Mesenteric fat pad (tissue), 1 donor: Measurements from ENCODE around the gene PIF1. TPM values are rescaled to one million over a fixed set of nuclear protein-coding genes. Genes with fewer than 3 reads are reported as not detected.
"Not testable (repeated sequence)": the region's sequence is repeated elsewhere in the genome, so short reads cannot be mapped to it uniquely, and the experiment has no call there.

Experiments
- DNase-seq: peaks from one replicate; pipeline ENCODE4 v3.0.0-alpha.2; 2020; ENCODE audit warnings: low spot score
- total RNA-seq: library from RNA; stranded (reverse); fragmentation: NEBNext Ultra II Directional; extraction: Animal tissue kit (Norgen Biotek cat#: 25700); gene quantifications from one replicate; pipeline ENCODE4 v1.2.1, GENCODE V29; 2021
- donor health status: DM: yes; HTN: yes; CAD: no.

PIF1 gene
- total RNA-seq, 1 donor from 2014 or later = 1.6 TPM

- DNase-seq = no peak
These were observed 22.6 kb upstream of the PIF1 start for GRCh38 chr15:64847876-64848716.

GRCh38 chr15:64847448-64847847 is 22.0 kb upstream of the PIF1 start:
- no peak for DNase-seq

- DNase-seq = no peak
These were observed 21.6 kb upstream of the PIF1 start for GRCh38 chr15:64847016-64847415.

- no peak for DNase-seq
These were observed 20.6 kb upstream of the PIF1 start for GRCh38 chr15:64845831-64846595.

GRCh38 chr15:64845183-64845611 is 19.8 kb upstream of the PIF1 start:
- DNase-seq = no peak

- DNase-seq = no peak
These were observed 19.2 kb upstream of the PIF1 start for GRCh38 chr15:64844576-64845145.

- DNase-seq = no peak
These were observed 18.5 kb upstream of the PIF1 start for GRCh38 chr15:64843991-64844390.

- DNase-seq = no peak
These were observed 17.6 kb upstream of the PIF1 start for GRCh38 chr15:64842986-64843561.

- no peak for DNase-seq
These were observed 16.9 kb upstream of the PIF1 start for GRCh38 chr15:64842096-64842939.

GRCh38 chr15:64841344-64842095 is 16.1 kb upstream of the PIF1 start, which contains the start of gene PLEKHO2:
PLEKHO2 (plus strand) TSS chr15:64841915; CDS start chr15:64842017, 102 bp downstream.
- peak; percentile 98 for DNase-seq

GRCh38 chr15:64841060-64841343 is 15.6 kb upstream of the PIF1 start:
- DNase-seq = no peak

- DNase-seq = no peak
These were observed 12.1 kb upstream of the PIF1 start for GRCh38 chr15:64837502-64837901.

GRCh38 chr15:64836023-64836536 is 10.6 kb upstream of the PIF1 start:
- no peak for DNase-seq

GRCh38 chr15:64833690-64834089 is 8.2 kb upstream of the PIF1 start:
- no peak for DNase-seq

GRCh38 chr15:64828985-64829384 is 3.5 kb upstream of the PIF1 start:
- no peak for DNase-seq

- no peak for DNase-seq
These were observed 467 bp downstream of the PIF1 start for GRCh38 chr15:64824929-64825430.

- no peak for DNase-seq
These were observed 9.0 kb downstream of the PIF1 start for GRCh38 chr15:64816452-64816851.

- DNase-seq = not testable (repeated sequence)
These were observed 10.5 kb downstream of the PIF1 start for GRCh38 chr15:64814965-64815364.

- DNase-seq = not testable (repeated sequence)
These were observed 11.2 kb downstream of the PIF1 start for GRCh38 chr15:64814283-64814682.

GRCh38 chr15:64813075-64813474 is 12.4 kb downstream of the PIF1 start:
- no peak for DNase-seq
